ENCODE results near the gene GABRA6.
"Not testable (repeated sequence)": the region's sequence is repeated elsewhere in the genome, so short reads cannot be mapped to it uniquely, and the experiment has no call there.

GABRA6 gene

DNA sequence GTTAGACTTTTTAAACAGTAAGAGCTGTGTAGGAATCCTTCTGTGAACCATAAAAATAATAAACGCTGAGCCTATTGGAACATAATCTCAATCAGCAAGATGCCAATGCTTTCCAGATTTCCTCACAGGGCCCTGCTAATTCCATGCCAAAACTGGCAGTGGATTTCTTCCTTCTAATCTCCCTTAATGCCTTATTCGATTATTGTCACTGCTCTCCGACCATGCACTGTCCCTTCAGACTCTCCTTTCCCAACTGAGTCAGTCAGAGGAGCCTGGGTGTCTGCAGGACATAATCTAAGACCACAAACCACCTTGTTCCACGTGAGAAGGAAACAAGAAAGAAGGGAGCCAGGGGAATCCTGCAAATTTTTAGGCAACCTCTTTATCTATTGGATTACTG, at the start of gene GABRA6:
Gene GABRA6 (plus strand): TSS at position 261 of the 400 bp plus-strand sequence. CDS start 269 bp downstream, outside the sequence.
- DNase-seq (ENCODE audit: low spot score), result no peak

DNA sequence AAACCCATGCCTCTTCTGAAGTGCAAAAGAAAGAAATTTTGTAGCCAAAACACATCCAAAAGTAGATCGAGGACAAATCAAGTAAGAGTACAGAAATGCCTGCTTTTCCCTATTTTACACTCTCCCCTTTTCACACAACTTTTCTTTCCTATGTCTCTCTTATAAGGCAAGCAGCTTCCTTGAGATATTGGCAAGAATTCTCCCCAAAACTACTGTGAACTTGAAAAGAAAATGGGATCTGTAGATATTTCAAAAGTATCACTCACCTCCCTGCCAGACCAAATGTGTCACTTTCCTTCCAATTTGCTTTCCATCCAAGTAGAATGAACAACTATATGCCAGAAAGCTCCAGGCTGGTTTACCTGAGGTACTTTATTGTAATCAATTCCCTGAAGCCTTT, 47.9 kb upstream of the GABRA6 start:
- DNase-seq (ENCODE audit: low spot score), result no peak

GRCh38 chr5:161641444-161641843, 44.1 kb upstream of the GABRA6 start:
- no peak for DNase-seq (ENCODE audit: low spot score)

DNA sequence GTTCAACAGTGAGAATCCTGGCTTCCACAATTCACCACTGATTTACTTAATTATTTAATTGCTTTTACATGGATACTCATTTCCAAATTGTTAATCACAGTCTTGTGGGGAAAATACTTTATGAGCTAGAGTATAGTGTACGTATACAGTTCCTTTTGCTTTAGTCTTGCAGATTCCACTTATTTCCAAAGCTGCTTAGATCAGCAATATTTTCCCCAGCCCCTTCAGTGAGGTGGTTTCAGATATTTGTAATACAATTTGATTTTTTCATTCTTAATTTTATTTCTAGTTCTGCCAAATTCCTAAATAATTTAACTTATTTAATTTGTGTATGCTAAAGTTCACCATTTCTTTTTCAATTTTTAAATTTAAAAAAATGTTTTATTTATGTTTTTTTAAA, 40.3 kb upstream of the GABRA6 start:
- DNase-seq (ENCODE audit: low spot score), result no peak

GRCh38 chr5:161651926-161652325, 33.6 kb upstream of the GABRA6 start:
- not testable (repeated sequence) for DNase-seq (ENCODE audit: low spot score)

GRCh38 chr5:161660806-161661205, 24.7 kb upstream of the GABRA6 start:
- no peak for DNase-seq (ENCODE audit: low spot score)

GRCh38 chr5:161663431-161663830, 22.1 kb upstream of the GABRA6 start:
- no peak for DNase-seq (ENCODE audit: low spot score)

DNA sequence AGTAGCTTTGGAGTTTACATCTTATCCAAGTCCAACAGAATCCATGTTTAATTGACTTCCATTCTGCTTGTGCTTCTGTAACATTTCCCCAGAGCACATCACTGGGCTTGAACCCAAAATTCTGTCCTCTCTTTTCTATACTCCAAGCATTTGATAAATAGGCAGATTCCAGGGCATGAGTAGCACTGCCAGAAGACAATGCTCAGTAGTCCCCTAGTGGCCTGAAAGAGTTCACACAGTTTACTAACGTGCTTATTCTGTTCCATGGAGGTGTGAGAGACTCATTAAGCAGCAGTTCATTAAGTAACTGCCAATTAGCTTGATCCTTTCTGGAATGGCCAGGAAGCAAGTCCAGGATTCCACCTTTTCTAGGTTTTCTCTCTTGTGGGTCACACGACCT, 9.4 kb upstream of the GABRA6 start:
- DNase-seq (ENCODE audit: low spot score), result no peak

- no peak for DNase-seq (ENCODE audit: low spot score)
These were observed 628 bp downstream of the GABRA6 start for GRCh38 chr5:161686149-161686548.

DNA sequence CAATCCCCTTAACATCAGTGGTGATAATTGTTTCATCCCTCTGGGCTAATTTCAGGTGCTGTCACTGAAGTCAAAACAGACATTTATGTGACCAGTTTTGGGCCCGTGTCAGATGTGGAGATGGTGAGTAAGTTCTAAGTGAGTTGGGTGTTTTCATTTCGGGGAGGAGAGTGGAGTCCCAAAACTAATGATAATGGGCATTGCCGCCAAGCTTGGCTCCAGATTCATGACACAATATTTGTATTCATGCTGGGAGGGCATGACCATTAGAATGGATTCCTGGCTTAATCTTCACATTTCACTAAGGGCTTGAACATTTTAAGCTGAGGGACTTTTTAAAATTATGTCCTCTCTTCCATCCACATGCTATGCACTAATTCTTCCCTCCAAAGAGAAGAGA, 1.4 kb downstream of the GABRA6 start:
- DNase-seq (ENCODE audit: low spot score), result no peak

DNA sequence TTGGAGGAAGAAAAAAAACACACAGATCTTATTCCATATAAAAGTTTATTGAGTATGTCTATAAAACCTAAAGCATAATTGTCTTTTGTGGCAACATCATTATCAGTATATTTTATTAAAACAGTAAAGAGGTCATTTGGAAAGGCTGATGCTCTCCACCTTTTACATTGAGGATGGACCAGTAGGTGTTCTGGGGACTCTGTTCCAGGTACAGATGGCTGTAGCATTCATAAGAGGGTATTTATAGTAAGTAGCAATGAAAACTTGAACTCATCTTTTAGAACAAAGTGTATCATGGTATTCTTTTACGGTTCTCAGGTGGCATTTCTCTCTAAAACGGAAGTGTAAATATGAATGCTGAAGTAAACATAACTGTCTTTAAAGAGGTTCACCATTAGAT, 1.8 kb downstream of the GABRA6 start:
- no peak for DNase-seq (ENCODE audit: low spot score)

DNA sequence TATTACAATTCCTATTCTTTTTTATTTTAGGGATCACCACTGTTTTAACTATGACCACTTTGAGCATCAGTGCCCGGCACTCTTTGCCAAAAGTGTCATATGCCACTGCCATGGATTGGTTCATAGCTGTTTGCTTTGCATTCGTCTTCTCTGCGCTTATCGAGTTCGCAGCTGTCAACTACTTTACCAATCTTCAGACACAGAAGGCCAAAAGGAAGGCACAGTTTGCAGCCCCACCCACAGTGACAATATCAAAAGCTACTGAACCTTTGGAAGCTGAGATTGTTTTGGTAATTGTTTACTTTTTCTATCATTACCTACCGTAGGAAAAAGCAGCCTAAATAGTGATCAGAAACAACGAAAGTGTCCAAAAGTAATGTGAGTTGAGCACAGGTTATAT, 6.4 kb downstream of the GABRA6 start:
- DNase-seq (ENCODE audit: low spot score), result no peak

GRCh38 chr5:161697001-161697400, 11.5 kb downstream of the GABRA6 start:
- DNase-seq (ENCODE audit: low spot score), result no peak

GRCh38 chr5:161700065-161700464, 14.5 kb downstream of the GABRA6 start:
- DNase-seq (ENCODE audit: low spot score), result peak; percentile 2

DNA sequence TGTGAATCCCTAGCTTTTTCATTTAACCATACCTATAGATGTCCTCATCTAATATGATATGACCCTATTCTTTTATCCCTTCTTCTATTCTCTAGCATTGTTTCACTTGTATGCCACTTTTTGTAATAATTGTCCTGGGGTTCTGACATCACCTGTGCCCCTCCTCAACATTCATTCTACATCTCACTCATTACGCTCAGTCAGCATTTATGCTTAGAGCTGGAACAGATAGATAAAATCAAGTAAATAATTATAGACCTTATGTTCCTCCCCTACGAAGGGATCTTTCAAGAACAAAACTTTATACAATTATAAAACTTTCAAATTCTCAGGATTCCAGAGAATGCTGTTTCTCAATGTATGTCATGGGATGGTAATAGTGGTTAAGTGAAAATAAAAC, 18.0 kb downstream of the GABRA6 start:
- DNase-seq (ENCODE audit: low spot score), result no peak

- no peak for DNase-seq (ENCODE audit: low spot score)
These were observed 21.9 kb downstream of the GABRA6 start for GRCh38 chr5:161707382-161707781.

DNA sequence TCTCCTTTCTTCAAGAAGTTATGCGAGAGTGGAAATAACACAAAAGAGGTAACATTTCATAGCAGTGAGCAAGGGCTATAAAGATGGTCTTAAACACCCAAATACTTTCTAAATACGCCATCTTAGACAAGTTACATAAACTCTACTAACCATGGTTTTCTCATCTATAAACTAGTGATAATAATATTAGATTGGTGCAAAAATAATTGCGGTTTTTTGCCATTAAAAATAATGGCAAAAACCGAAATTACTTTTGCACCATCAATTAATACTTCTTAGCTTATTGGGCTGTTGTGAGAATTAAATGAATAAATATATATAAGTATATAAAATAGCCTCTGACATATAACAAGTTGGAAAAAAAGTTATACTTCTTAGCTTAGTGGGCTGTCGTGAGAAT, 23.7 kb downstream of the GABRA6 start:
- DNase-seq (ENCODE audit: low spot score), result no peak

GRCh38 chr5:161713042-161713441, 27.5 kb downstream of the GABRA6 start:
- no peak for DNase-seq (ENCODE audit: low spot score)

- DNase-seq (ENCODE audit: low spot score), result no peak
These were observed 33.6 kb downstream of the GABRA6 start for GRCh38 chr5:161719157-161719556.

- DNase-seq (ENCODE audit: low spot score), result no peak
These were observed 34.9 kb downstream of the GABRA6 start for GRCh38 chr5:161720460-161720859.

GRCh38 chr5:161734741-161735140, 49.2 kb downstream of the GABRA6 start:
- DNase-seq (ENCODE audit: low spot score), result no peak

DNA sequence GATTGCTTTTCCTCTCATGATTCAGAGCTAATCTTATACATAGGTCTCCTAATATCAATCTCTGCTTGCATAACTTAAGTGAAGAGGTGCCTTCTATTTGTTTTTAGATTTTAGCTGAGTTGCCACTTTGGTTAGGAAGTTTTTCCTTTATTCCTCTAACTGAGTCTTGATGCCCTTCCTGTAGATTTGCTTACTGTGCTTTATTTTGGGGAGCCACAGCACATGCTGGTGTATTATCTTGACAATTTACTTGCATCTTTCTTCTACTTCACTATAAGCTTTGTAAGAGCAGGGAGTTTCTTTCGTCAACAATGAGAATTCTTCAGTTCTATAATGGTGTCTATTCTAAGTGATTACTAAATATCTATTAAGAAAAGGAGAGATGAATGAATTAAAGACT, 54.9 kb downstream of the GABRA6 start:
- DNase-seq (ENCODE audit: low spot score), result no peak

DNA sequence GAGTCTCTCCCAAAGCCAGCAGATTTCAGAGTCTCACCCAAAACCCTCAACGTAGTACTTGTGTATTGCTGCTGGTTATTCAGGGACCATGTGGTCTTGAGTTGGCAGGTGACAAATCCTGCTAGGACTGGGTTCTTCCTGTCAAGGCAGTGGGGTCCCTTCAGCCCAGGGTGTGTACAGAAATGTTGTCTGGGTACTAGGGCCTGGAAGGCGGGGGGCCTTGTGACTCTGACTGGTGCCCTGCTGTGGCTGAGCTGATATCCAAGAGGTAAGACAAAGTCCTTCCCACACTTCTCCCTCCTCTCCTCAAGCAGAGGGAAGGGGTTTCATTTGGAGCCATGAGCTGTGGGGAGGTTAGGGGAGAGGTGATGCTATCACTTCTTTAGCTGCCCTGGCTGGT, 58.8 kb downstream of the GABRA6 start:
- no peak for DNase-seq (ENCODE audit: low spot score)

DNA sequence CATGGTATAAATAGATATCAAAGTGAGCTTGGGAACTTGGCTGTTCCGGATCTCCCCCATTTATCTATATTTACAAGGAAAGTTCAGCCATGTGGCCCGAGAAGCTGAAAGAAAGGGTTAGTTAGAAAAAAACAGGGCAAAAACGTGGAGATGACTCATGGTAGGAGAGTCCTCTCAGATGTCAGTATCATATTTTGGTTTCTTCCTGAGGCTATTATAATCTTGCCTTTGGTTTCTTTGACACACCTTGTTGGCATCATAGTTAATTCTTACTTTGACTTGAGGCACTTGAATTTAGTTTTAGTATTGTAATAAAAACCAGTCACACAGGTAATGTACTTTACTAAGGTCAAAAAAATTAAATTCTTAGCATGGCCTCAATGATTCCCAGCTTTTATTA, 59.9 kb downstream of the GABRA6 start:
- DNase-seq (ENCODE audit: low spot score), result no peak

GRCh38 chr5:161751265-161751664, 65.7 kb downstream of the GABRA6 start:
- no peak for DNase-seq (ENCODE audit: low spot score)

Measured in Ammon's horn (tissue), 1 donor.